ENCODE results near the gene KIF11. TPM values are rescaled to one million over a fixed set of nuclear protein-coding genes. Genes with fewer than 3 reads are reported as not detected.

Gene KIF11
- total RNA-seq, 1 experiment from 2014 or later, result 37.7 TPM

DNA sequence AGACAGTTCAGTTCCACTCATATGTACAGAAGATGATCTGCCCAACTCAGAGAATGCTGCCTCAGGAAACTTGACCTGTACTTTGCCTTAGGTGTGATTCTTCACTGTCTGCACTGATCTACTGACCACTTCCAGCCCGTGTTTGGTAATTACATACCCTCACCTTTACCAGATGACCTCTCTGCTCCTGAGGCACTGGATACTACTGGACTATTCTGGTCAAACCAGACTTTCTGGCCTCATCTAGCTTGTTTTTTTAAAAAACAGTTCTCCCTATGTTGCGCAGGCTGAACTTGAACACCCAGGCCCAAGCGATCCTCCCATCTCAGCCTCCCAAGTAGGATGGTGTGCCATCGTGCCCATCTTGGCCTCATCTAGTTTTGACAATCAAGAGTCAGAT lies 45.3 kb upstream of the KIF11 start:
- no TSS peak for BruUV-seq (replicated peaks)
- H3K9me3 ChIP-seq, result no peaks in the 10 kb centered on the region

DNA sequence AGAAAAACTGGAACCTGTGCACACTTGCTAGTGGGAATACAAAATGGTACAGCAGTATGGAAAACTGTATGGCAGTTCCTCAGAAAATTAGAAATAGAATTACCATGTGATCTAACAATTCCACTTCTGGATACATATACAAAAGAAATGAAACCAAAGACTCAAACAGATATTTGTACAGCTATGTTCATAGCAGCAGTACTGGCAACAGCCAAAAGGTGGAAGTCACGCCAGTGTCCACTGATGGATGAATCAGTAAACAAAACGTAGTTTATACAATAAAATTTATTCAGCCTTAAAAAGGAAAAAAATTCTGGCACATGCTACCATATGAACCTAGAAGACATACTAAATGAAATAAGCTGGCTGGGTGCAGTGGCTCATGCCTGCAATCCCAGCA lies 42.0 kb upstream of the KIF11 start:
- Mint-ChIP-seq H3K27me3 (ENCODE audit: insufficient read depth, unreplicated experiment) (no peaks in the 10 kb centered on the region), H3K27ac (ENCODE audit: unreplicated experiment) (no peak overlapping the region), H3K9me3 (ENCODE audit: unreplicated experiment) (peaks cover 10% of the 10 kb centered on the region), H3K4me1 (ENCODE audit: low read depth, unreplicated experiment) (no peaks in the 10 kb centered on the region), H3K4me3 (ENCODE audit: unreplicated experiment) (no peak overlapping the region), H3K36me3 (ENCODE audit: insufficient read depth, unreplicated experiment) (peaks cover 52% of the 10 kb centered on the region)
- Histone ChIP-seq H3K4me1 (no peaks in the 10 kb centered on the region), H3K36me3 (ENCODE audit: control insufficient read depth, insufficient read depth, low read length) (no peaks in the 10 kb centered on the region; the same call in none of the 2 replicates), H3K9me3 (peaks cover 8% of the 10 kb centered on the region; the same call in 1 of the 2 replicates), H3K4me3 (ENCODE audit: low read depth, low read length) (no peak overlapping the region), H3K27me3 (replicated peaks; ENCODE audit: control insufficient read depth, insufficient read depth, low read length) (no peaks in the 10 kb centered on the region)
- no TSS peak for BruUV-seq (replicated peaks)
- ChIA-PET CTCF (interaction anchor here (0.6 to 1.4 kb wide), 3 partner anchors 21 to 1708 kb away, joined by 3 to 4 read pairs (median 3); no protein-coding TSS in a partner anchor), POLR2A (no interaction called here)
- TF ChIP-seq, protein P1, sequence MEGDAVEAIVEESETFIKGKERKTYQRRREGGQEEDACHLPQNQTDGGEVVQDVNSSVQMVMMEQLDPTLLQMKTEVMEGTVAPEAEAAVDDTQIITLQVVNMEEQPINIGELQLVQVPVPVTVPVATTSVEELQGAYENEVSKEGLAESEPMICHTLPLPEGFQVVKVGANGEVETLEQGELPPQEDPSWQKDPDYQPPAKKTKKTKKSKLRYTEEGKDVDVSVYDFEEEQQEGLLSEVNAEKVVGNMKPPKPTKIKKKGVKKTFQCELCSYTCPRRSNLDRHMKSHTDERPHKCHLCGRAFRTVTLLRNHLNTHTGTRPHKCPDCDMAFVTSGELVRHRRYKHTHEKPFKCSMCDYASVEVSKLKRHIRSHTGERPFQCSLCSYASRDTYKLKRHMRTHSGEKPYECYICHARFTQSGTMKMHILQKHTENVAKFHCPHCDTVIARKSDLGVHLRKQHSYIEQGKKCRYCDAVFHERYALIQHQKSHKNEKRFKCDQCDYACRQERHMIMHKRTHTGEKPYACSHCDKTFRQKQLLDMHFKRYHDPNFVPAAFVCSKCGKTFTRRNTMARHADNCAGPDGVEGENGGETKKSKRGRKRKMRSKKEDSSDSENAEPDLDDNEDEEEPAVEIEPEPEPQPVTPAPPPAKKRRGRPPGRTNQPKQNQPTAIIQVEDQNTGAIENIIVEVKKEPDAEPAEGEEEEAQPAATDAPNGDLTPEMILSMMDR (IDR thresholded peaks at IDR 0.05; ENCODE audit: insufficient read depth in 1 of 2, low read depth in 1 of 2, low read length in 1 of 2, severe bottlenecking in 1 of 2, unreplicated experiment in 1 of 2), result no peak
- intact Hi-C loops (cut with micrococcal nuclease; ENCODE audit: unreplicated experiment), result no loop called here
- DNase-seq, result no peak

More for the DNA sequence above, 45.3 kb upstream of the KIF11 start:
- ChIA-PET POLR2A (no interaction called here), CTCF (no interaction called here)
- H3K27me3 Mint-ChIP-seq (ENCODE audit: insufficient read depth, unreplicated experiment), result no peaks in the 10 kb centered on the region
- H3K4me3 Mint-ChIP-seq (ENCODE audit: unreplicated experiment), result no peak overlapping the region
- peaks cover 6% of the 10 kb centered on the region for H3K4me1 Mint-ChIP-seq (ENCODE audit: low read depth, unreplicated experiment)
- H3K27ac Mint-ChIP-seq (ENCODE audit: unreplicated experiment), result no peak overlapping the region
- intact Hi-C loops (cut with micrococcal nuclease; ENCODE audit: unreplicated experiment), result no loop called here
- Histone ChIP-seq H3K4me1 (no peaks in the 10 kb centered on the region), H3K36me3 (ENCODE audit: control insufficient read depth, insufficient read depth, low read length) (no peaks in the 10 kb centered on the region), H3K4me3 (ENCODE audit: low read depth, low read length) (no peak overlapping the region), H3K27me3 (replicated peaks; ENCODE audit: control insufficient read depth, insufficient read depth, low read length) (no peaks in the 10 kb centered on the region)
- H3K9me3 Mint-ChIP-seq (ENCODE audit: unreplicated experiment), result no peaks in the 10 kb centered on the region
- peaks cover 29% of the 10 kb centered on the region for H3K36me3 Mint-ChIP-seq (ENCODE audit: insufficient read depth, unreplicated experiment)
- no peak for DNase-seq
- TF ChIP-seq, protein P1 (IDR thresholded peaks at IDR 0.05; ENCODE audit: insufficient read depth in 1 of 2, low read depth in 1 of 2, low read length in 1 of 2, severe bottlenecking in 1 of 2, unreplicated experiment in 1 of 2), result no peak

DNA sequence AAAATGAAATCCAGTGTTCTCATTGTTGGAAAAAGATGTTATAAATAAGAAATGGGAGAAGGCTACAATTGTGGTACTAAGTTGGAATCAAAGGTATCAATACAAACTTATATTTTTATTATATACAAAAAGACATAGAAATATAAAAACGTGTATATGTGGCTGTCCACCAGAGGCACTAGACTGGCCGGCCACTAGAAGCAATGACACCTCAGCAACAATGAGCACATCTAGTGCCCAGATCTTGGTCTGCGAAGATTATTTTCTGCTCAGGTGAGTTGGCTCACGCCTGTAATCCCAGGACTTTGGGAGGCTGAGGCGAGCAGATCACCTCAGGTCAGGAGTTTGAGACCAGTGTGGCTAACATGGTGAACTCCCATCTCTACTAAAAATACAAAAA lies 40.6 kb upstream of the KIF11 start:
- Mint-ChIP-seq H3K4me3 (ENCODE audit: unreplicated experiment) (no peak overlapping the region), H3K4me1 (ENCODE audit: low read depth, unreplicated experiment) (no peaks in the 10 kb centered on the region), H3K9me3 (ENCODE audit: unreplicated experiment) (peaks cover 10% of the 10 kb centered on the region), H3K36me3 (ENCODE audit: insufficient read depth, unreplicated experiment) (peaks cover 62% of the 10 kb centered on the region), H3K27me3 (ENCODE audit: insufficient read depth, unreplicated experiment) (no peaks in the 10 kb centered on the region), H3K27ac (ENCODE audit: unreplicated experiment) (no peak overlapping the region)
- ChIA-PET POLR2A (no interaction called here), CTCF (interaction anchor here (1.4 kb wide), 1 partner anchor 38 kb away, joined by 4 read pairs; no protein-coding TSS in a partner anchor)
- no TSS peak for BruUV-seq (replicated peaks)
- intact Hi-C loops (cut with micrococcal nuclease; ENCODE audit: unreplicated experiment), result no loop called here
- Histone ChIP-seq H3K36me3 (ENCODE audit: control insufficient read depth, insufficient read depth, low read length) (no peaks in the 10 kb centered on the region; the same call in none of the 2 replicates), H3K9me3 (peaks cover 8% of the 10 kb centered on the region; the same call in 1 of the 2 replicates), H3K27me3 (replicated peaks; ENCODE audit: control insufficient read depth, insufficient read depth, low read length) (no peaks in the 10 kb centered on the region), H3K4me1 (no peaks in the 10 kb centered on the region), H3K4me3 (ENCODE audit: low read depth, low read length) (no peak overlapping the region)
- DNase-seq, result no peak
- TF ChIP-seq, protein P1 (IDR thresholded peaks at IDR 0.05; ENCODE audit: insufficient read depth in 1 of 2, low read depth in 1 of 2, low read length in 1 of 2, severe bottlenecking in 1 of 2, unreplicated experiment in 1 of 2), result peak in 1 of 2 experiments; percentile 45

All from Caco-2 (cell line).